Activated T-cell treated with anti-CD3 and anti-CD28 coated beads, Interleukin-2, amount 50 U/mL, for 4 hours (primary cell): ENCODE results near the gene RESP18. TPM values are rescaled to one million over a fixed set of nuclear protein-coding genes. Genes with fewer than 3 reads are reported as not detected.

Experiments used
- ATAC-seq, 2 donors: fragments of 200-7000 bp; cut with Tn5 transposase; one replicate each; pipeline ENCODE4 v1.10.0; 2021
- DNase-seq: peaks from one replicate; pipeline ENCODE4 v3.0.0-alpha.2; 2020
- H3K27me3 Mint-ChIP-seq: one replicate; pipeline ENCODE4 v1.8.0; 2021; ENCODE audit warnings: low read depth, mixed read lengths
- H3K36me3 Mint-ChIP-seq: one replicate; pipeline ENCODE4 v1.8.0; 2022; ENCODE audit warnings: mixed read lengths; ENCODE audit not compliant: insufficient read depth
- H3K4me1 Mint-ChIP-seq: one replicate; pipeline ENCODE4 v1.8.0; 2021; ENCODE audit warnings: low read depth, mixed read lengths
- H3K4me3 Mint-ChIP-seq: one replicate; pipeline ENCODE4 v1.8.0; 2021; ENCODE audit warnings: mild to moderate bottlenecking, moderate library complexity, mixed read lengths
- H3K9me3 Mint-ChIP-seq: one replicate; pipeline ENCODE4 v1.8.0; 2021; ENCODE audit warnings: mixed read lengths
- total RNA-seq, 3 donors: library from RNA; stranded (reverse); gene quantifications; one replicate each; pipeline ENCODE4 v1.2.1, GENCODE V29; 2021

The RESP18 gene
- total RNA-seq, 3 donors from 2014 or later: not detected

DNA sequence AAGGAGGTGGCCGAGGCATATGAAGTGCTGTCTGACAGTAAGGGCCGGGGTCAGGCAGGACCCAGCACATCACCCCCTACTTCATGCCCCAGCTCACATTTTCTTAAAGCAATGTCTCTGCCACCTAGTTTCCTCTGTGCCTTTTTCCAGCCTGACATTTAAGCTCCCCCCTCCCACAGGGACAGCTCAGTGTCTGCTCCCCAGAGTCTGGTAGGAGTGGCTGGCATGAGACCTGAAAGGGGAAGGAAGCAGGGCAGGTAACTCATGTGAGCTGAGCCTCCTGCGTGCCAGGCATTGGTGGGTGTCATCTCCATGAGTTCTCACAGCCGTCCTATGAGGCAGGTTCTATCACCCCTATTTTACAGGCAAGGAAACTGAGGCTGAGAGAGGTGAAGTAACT is 51.9 kb downstream of the RESP18 start:
- DNase-seq: no peak

GRCh38 chr2:219279916-219280516 is 52.5 kb downstream of the RESP18 start:
- no peaks in the 10 kb centered on the region for H3K27me3 Mint-ChIP-seq
- no peak for DNase-seq
- no peak for ATAC-seq
- peaks cover 21% of the 10 kb centered on the region for H3K36me3 Mint-ChIP-seq
- H3K9me3 Mint-ChIP-seq: no peaks in the 10 kb centered on the region
- H3K4me1 Mint-ChIP-seq: peaks cover 41% of the 10 kb centered on the region
- peak overlapping the region; percentile 93 for H3K4me3 Mint-ChIP-seq

More for the DNA sequence above, 51.9 kb downstream of the RESP18 start:
- H3K36me3 Mint-ChIP-seq: peaks cover 23% of the 10 kb centered on the region
- peaks cover 43% of the 10 kb centered on the region for H3K4me1 Mint-ChIP-seq
- H3K9me3 Mint-ChIP-seq: no peaks in the 10 kb centered on the region
- peak overlapping the region; percentile 93 for H3K4me3 Mint-ChIP-seq
- no peak for ATAC-seq
- H3K27me3 Mint-ChIP-seq: no peaks in the 10 kb centered on the region

GRCh38 chr2:219279151-219279915 is 53.2 kb downstream of the RESP18 start, which contains the start of gene DNAJB2:
Gene DNAJB2, plus strand, starts transcription at chr2:219279366. Its CDS starts 468 bp downstream, at chr2:219279834.
- H3K27me3 Mint-ChIP-seq: no peaks in the 10 kb centered on the region
- H3K4me1 Mint-ChIP-seq: peaks cover 41% of the 10 kb centered on the region
- peaks cover 21% of the 10 kb centered on the region for H3K36me3 Mint-ChIP-seq
- peak; percentile 89 to 90 for ATAC-seq
- peak; percentile 99 for DNase-seq
- peak within 1 kb of the TSS; percentile 93 for H3K4me3 Mint-ChIP-seq
- H3K9me3 Mint-ChIP-seq: no peaks in the 10 kb centered on the region

DNA sequence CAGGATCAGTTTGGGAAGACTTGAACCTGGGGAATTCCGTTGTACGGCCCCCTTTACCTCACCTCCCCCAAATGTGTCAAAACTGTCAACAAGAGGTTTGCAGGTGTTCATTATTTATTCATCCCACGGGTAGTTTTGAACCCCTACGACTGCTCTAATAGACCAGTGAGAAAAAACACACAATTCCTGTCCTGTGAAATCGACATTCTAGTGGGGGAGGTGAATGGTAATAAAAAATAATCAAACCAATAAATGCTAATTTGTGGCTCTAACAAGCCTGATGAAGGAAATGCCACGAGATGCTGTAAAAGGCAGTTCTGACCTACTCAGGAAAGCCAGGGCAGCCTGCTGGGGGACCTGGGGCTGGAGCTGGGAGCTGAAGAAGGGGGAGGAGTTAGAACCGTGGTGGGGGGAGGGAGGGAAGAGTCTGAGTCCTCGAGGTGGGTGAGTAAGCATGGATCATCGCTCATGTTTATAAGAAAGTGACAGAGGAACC is 53.8 kb downstream of the RESP18 start:
- peak overlapping the region; percentile 93 for H3K4me3 Mint-ChIP-seq
- no peaks in the 10 kb centered on the region for H3K9me3 Mint-ChIP-seq
- DNase-seq (no peak), ATAC-seq (no peak)
- peaks cover 19% of the 10 kb centered on the region for H3K36me3 Mint-ChIP-seq
- peaks cover 41% of the 10 kb centered on the region for H3K4me1 Mint-ChIP-seq
- no peaks in the 10 kb centered on the region for H3K27me3 Mint-ChIP-seq

DNA sequence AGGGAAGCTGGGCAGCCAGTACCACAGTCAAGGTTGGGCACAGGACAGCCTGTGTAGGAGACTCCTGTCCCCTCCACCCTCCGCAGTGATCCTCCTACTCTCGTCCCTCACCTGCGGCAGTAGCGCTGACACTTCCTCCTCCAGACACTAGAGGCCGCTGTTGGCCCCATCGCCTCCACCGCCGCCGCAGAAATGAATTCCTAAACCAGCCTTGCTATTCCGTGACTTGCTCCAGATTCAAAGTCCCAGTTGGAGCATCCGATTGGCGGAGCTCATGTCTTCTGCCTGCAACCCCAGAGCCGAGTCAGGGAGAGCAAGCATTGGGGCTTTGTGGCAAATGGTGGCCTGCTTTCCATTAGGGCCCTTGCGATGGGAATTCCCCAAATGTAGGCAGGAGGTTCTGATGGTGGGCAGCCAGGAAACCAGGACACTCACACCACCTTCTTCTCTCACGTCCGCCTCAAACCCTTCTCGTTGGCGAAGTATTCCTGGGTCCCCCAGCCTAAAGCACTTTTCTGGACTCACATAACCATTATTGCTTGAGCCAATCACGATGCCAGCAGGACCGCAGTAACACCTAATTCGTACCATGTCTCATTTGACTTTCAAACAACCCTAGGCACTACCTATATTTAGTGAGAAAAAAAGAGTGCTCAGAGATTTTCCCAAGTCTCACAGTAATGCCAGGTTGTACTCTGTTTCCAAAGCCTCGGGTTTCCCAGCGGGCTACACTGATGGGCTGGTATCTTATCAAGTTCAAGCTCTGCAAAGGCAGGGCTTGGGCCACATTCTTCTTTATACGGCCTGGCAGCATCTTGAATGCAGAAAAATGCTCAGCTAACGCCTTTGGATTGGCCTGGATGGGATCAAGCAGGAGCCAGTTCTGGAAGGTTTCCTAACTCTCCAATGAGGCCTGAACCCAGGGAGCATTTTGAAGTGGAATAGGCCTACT is 54.6 kb downstream of the RESP18 start:
- Mint-ChIP-seq H3K9me3 (no peaks in the 10 kb centered on the region), H3K27me3 (no peaks in the 10 kb centered on the region), H3K4me3 (peak overlapping the region; percentile 93), H3K4me1 (peaks cover 41% of the 10 kb centered on the region), H3K36me3 (peaks cover 13% of the 10 kb centered on the region)
- ATAC-seq (no peak), DNase-seq (peak; percentile 70)

Other genes starting within 250 kb of the RESP18 start
- gene NHEJ1, start 171.9 kb downstream of the RESP18 start, total RNA-seq: 10 to 100 TPM; 26.5 to 33.3 (median 30.1) TPM
- under 1 TPM; 0.71 to 0.89 (median 0.84) TPM for gene SLC23A3, start 162.7 kb downstream of the RESP18 start, total RNA-seq
- gene CNPPD1, start 155.8 kb downstream of the RESP18 start, total RNA-seq: 10 to 100 TPM; 66.8 to 78.9 (median 72.7) TPM
- 10 to 100 TPM; 55.0 to 63.1 (median 62.7) TPM for gene RETREG2, start 154.5 kb downstream of the RESP18 start, total RNA-seq
- gene ZFAND2B, start 126.0 kb downstream of the RESP18 start, total RNA-seq: 10 to 100 TPM; 27.0 to 35.3 (median 31.7) TPM
- 10 to 100 TPM; 14.8 to 17.2 (median 15.4) TPM for gene ABCB6, start 113.8 kb downstream of the RESP18 start, total RNA-seq
- gene ATG9A, start 103.1 kb downstream of the RESP18 start, total RNA-seq: 10 to 100 TPM; 29.7 to 31.4 (median 31.4) TPM
- 10 to 100 TPM; 40.8 to 52.1 (median 45.5) TPM for gene ANKZF1, start 102.9 kb downstream of the RESP18 start, total RNA-seq
- 1 to 10 TPM; 2.3 to 3.2 (median 3.0) TPM for gene GLB1L, start 87.3 kb downstream of the RESP18 start, total RNA-seq
- gene STK16, start 87.3 kb downstream of the RESP18 start, total RNA-seq: 10 to 100 TPM; 19.1 to 21.3 (median 21.0) TPM
- not detected for gene TUBA4B, start 79.5 kb downstream of the RESP18 start, total RNA-seq
- gene TUBA4A, start 78.8 kb downstream of the RESP18 start, total RNA-seq: 100 to 1,000 TPM; 167 to 201 (median 190) TPM
- 10 to 100 TPM; 28.2 to 33.9 (median 30.9) TPM for gene DNAJB2, start 53.4 kb downstream of the RESP18 start, total RNA-seq
- gene PTPRN, start 23.3 kb downstream of the RESP18 start, total RNA-seq: under 1 TPM in 1 of 3 donors, not detected in 2; 0.19 TPM
- gene DNPEP, start 55.2 kb upstream of the RESP18 start, total RNA-seq: 100 to 1,000 TPM; 187 to 222 (median 221) TPM
- under 1 TPM; 0.49 to 0.61 (median 0.58) TPM for gene DES, start 85.6 kb upstream of the RESP18 start, total RNA-seq
- gene SPEG, start 102.1 kb upstream of the RESP18 start, total RNA-seq: 1 to 10 TPM in 1 of 3 donors, under 1 TPM in 2; 0.74 to 2.1 (median 0.79) TPM
- 10 to 100 TPM; 36.8 to 47.9 (median 46.7) TPM for gene GMPPA, start 166.1 kb upstream of the RESP18 start, total RNA-seq
- gene ASIC4, start 181.7 kb upstream of the RESP18 start, total RNA-seq: under 1 TPM in 1 of 3 donors, not detected in 2; 0.08 TPM
- 10 to 100 TPM; 38.3 to 42.0 (median 40.3) TPM for gene CHPF, start 211.1 kb upstream of the RESP18 start, total RNA-seq
- 1 to 10 TPM; 3.6 to 4.8 (median 4.3) TPM for gene TMEM198, start 211.3 kb upstream of the RESP18 start, total RNA-seq
- gene OBSL1, start 238.8 kb upstream of the RESP18 start, total RNA-seq: 1 to 10 TPM in 1 of 3 donors, under 1 TPM in 2; 0.37 to 1.1 (median 0.60) TPM
- not detected for gene INHA, start 239.6 kb upstream of the RESP18 start, total RNA-seq